HEK293 (cell line): Measurements from ENCODE around the gene PALM2AKAP2.

Experiments
- HOXA7 ChIP-seq: sonication (generic); formaldehyde crosslinking; IDR thresholded peaks from 2 replicates; pipeline ENCODE4 v1.8.1; 2022; ENCODE audit warnings: missing genetic modification reagents, borderline replicate concordance
- HOXD13 ChIP-seq: sonication (generic); formaldehyde crosslinking; IDR thresholded peaks from 2 replicates; pipeline ENCODE4 v1.8.0; 2022; ENCODE audit warnings: missing genetic modification reagents, borderline replicate concordance
- IKZF3 ChIP-seq: fragments of 450-650 bp; IDR thresholded peaks from 2 replicates; pipeline ENCODE4 v1.5.0; 2018; ENCODE audit warnings: missing biosample characterization, mild to moderate bottlenecking, missing genetic modification characterization, moderate library complexity
- INSM2 ChIP-seq: fragments of 450-650 bp; formaldehyde crosslinking; IDR thresholded peaks from 2 replicates; pipeline ENCODE4 v1.5.1; 2016; ENCODE audit warnings: missing biosample characterization, missing genetic modification characterization
- SP7 ChIP-seq: fragments of 450-650 bp; formaldehyde crosslinking; IDR thresholded peaks from 2 replicates; pipeline ENCODE4 v1.5.1; 2016; ENCODE audit warnings: missing biosample characterization, missing genetic modification characterization
- ZBTB1 ChIP-seq: fragments of 450-650 bp; formaldehyde crosslinking; IDR thresholded peaks from 2 replicates; pipeline ENCODE4 v1.5.1; 2016; ENCODE audit warnings: missing biosample characterization, missing genetic modification characterization
- ZBTB21 ChIP-seq: fragments of 450-650 bp; formaldehyde crosslinking; IDR thresholded peaks from 2 replicates; pipeline ENCODE4 v1.5.1; 2017; ENCODE audit warnings: missing biosample characterization, missing genetic modification characterization
- ZIC2 ChIP-seq: fragments of 450-650 bp; formaldehyde crosslinking; IDR thresholded peaks from 2 replicates; pipeline ENCODE4 v1.5.1; 2016; ENCODE audit warnings: missing biosample characterization, missing genetic modification characterization
- ZNF148 ChIP-seq: fragments of 450-650 bp; formaldehyde crosslinking; IDR thresholded peaks from 2 replicates; pipeline ENCODE4 v1.5.0; 2017; ENCODE audit warnings: missing biosample characterization, missing genetic modification characterization, borderline replicate concordance
- ZNF169 ChIP-seq: fragments of 450-650 bp; formaldehyde crosslinking; IDR thresholded peaks from 2 replicates; pipeline ENCODE4 v1.5.1; 2016; ENCODE audit warnings: missing biosample characterization, missing genetic modification characterization
- ZNF2 ChIP-seq: fragments of 450-650 bp; formaldehyde crosslinking; IDR thresholded peaks from 2 replicates; pipeline ENCODE4 v1.5.1; 2016; ENCODE audit warnings: missing biosample characterization, missing genetic modification characterization
- ZNF239 ChIP-seq: fragments of 450-650 bp; formaldehyde crosslinking; IDR thresholded peaks from 2 replicates; pipeline ENCODE4 v1.5.1; 2016; ENCODE audit warnings: missing biosample characterization, missing genetic modification characterization
- ZNF26 ChIP-seq: fragments of 450-650 bp; formaldehyde crosslinking; IDR thresholded peaks from 2 replicates; pipeline ENCODE4 v1.5.1; 2016; ENCODE audit warnings: missing biosample characterization, missing genetic modification characterization
- ZNF280C ChIP-seq: fragments of 450-650 bp; formaldehyde crosslinking; IDR thresholded peaks from 2 replicates; pipeline ENCODE4 v1.5.1; 2016; ENCODE audit warnings: missing biosample characterization, missing genetic modification characterization
- ZNF280D ChIP-seq: fragments of 450-650 bp; formaldehyde crosslinking; IDR thresholded peaks from 2 replicates; pipeline ENCODE4 v1.5.1; 2016; ENCODE audit warnings: missing biosample characterization, missing genetic modification characterization
- ZNF423 ChIP-seq: fragments of 450-650 bp; formaldehyde crosslinking; IDR thresholded peaks from 2 replicates; pipeline ENCODE4 v1.5.1; 2016; ENCODE audit warnings: missing biosample characterization, missing genetic modification characterization
- ZNF433 ChIP-seq: fragments of 450-650 bp; formaldehyde crosslinking; IDR thresholded peaks from 2 replicates; pipeline ENCODE4 v1.5.1; 2016; ENCODE audit warnings: missing biosample characterization, missing genetic modification characterization, low read depth
- ZNF561 ChIP-seq: fragments of 450-650 bp; IDR thresholded peaks from 2 replicates; pipeline ENCODE4 v1.5.1; 2018; ENCODE audit warnings: missing biosample characterization, missing genetic modification characterization, borderline replicate concordance
- ZNF610 ChIP-seq: fragments of 450-650 bp; formaldehyde crosslinking; IDR thresholded peaks from 2 replicates; pipeline ENCODE4 v1.5.1; 2016; ENCODE audit warnings: missing biosample characterization, missing genetic modification characterization, borderline replicate concordance
- ZNF654 ChIP-seq: fragments of 450-650 bp; formaldehyde crosslinking; IDR thresholded peaks from 2 replicates; pipeline ENCODE4 v1.5.1; 2016; ENCODE audit warnings: low read depth, missing biosample characterization, missing genetic modification characterization
- ZNF785 ChIP-seq: fragments of 450-650 bp; formaldehyde crosslinking; IDR thresholded peaks from 2 replicates; pipeline ENCODE4 v1.5.1; 2016; ENCODE audit warnings: missing biosample characterization, missing genetic modification characterization
- ZNF791 ChIP-seq: fragments of 450-650 bp; formaldehyde crosslinking; IDR thresholded peaks from 2 replicates; pipeline ENCODE4 v1.5.1; 2016; ENCODE audit warnings: missing biosample characterization, missing genetic modification characterization
- ZNF792 ChIP-seq: fragments of 450-650 bp; formaldehyde crosslinking; IDR thresholded peaks from 2 replicates; pipeline ENCODE4 v1.5.1; 2016; ENCODE audit warnings: missing biosample characterization, missing genetic modification characterization
- ZSCAN18 ChIP-seq: fragments of 450-650 bp; formaldehyde crosslinking; IDR thresholded peaks from 2 replicates; pipeline ENCODE4 v1.5.1; 2016; ENCODE audit warnings: missing biosample characterization, missing genetic modification characterization
- TF ChIP-seq, protein P1 (sequence below): fragments of 450-650 bp; IDR thresholded peaks from 2 replicates; pipeline ENCODE4 v1.5.1; 2018; ENCODE audit warnings: missing biosample characterization, mild to moderate bottlenecking, missing genetic modification characterization
- TF ChIP-seq, protein P2 (sequence below): fragments of 450-650 bp; formaldehyde crosslinking; IDR thresholded peaks from 2 replicates; pipeline ENCODE4 v1.5.1; 2016; ENCODE audit warnings: missing biosample characterization, missing genetic modification characterization

PALM2AKAP2 gene

GRCh38 chr9:109816490-109816889, 36.5 kb downstream of the PALM2AKAP2 start (continued):
- TF ChIP-seq ZSCAN18 (no peak), HOXA7 (no peak), ZNF2 (peak; percentile 61; the same call in 1 of the 2 replicates), ZNF791 (tag by site-specific recombination) (no peak), ZBTB1 (tag by site-specific recombination) (no peak), ZNF280C (tag by site-specific recombination) (no peak), ZNF280D (no peak), HOXD13 (no peak), IKZF3 (no peak), ZNF26 (no peak), ZNF148 (tag by site-specific recombination) (no peak), ZNF239 (tag by site-specific recombination) (no peak), ZNF423 (no peak), ZNF785 (no peak), ZNF433 (no peak), ZNF169 (tag by site-specific recombination) (no peak), ZBTB21 (tag by site-specific recombination) (peak; percentile 94), ZNF654 (tag by site-specific recombination) (no peak), INSM2 (tag by site-specific recombination) (peak; percentile 83), ZNF610 (tag by site-specific recombination) (no peak), ZNF792 (tag by site-specific recombination) (no peak), ZNF561 (no peak), ZIC2 (no peak), SP7 (tag by site-specific recombination) (peak; percentile 92)
- TF ChIP-seq, protein P1, sequence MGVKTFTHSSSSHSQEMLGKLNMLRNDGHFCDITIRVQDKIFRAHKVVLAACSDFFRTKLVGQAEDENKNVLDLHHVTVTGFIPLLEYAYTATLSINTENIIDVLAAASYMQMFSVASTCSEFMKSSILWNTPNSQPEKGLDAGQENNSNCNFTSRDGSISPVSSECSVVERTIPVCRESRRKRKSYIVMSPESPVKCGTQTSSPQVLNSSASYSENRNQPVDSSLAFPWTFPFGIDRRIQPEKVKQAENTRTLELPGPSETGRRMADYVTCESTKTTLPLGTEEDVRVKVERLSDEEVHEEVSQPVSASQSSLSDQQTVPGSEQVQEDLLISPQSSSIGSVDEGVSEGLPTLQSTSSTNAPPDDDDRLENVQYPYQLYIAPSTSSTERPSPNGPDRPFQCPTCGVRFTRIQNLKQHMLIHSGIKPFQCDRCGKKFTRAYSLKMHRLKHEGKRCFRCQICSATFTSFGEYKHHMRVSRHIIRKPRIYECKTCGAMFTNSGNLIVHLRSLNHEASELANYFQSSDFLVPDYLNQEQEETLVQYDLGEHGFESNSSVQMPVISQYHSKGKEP = no peak
- TF ChIP-seq, protein P2, sequence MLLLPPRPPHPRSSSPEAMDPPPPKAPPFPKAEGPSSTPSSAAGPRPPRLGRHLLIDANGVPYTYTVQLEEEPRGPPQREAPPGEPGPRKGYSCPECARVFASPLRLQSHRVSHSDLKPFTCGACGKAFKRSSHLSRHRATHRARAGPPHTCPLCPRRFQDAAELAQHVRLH (tag by site-specific recombination) = 0 out of 2 replicates have a peak, but pooled peaks have one; percentile 18
